Subcutaneous abdominal adipose tissue (tissue), 5 donors: Measurements from ENCODE around the gene PDXDC1.
"Not testable (repeated sequence)": the region's sequence is repeated elsewhere in the genome, so short reads cannot be mapped to it uniquely, and the experiment has no call there.

Experiments
- H3K27ac ChIP-seq: one replicate; pipeline ENCODE4 v1.7.0; 2013; ENCODE audit warnings: low read depth, mild to moderate bottlenecking, inconsistent platforms, low read length, moderate library complexity
- H3K27me3 ChIP-seq, 5 donors: one replicate each; pipeline ENCODE4 v1.7.0; 2013; ENCODE audit warnings: low read length in 5 of 5, inconsistent platforms in 1 of 5; ENCODE audit not compliant: control insufficient read depth in 5 of 5, insufficient read depth in 4 of 5
- H3K36me3 ChIP-seq, 5 donors: one replicate each; pipeline ENCODE4 v1.7.0; 2013; ENCODE audit warnings: low read length in 5 of 5; ENCODE audit not compliant: control insufficient read depth in 5 of 5, insufficient read depth in 5 of 5
- H3K4me1 ChIP-seq, 5 donors: one replicate each; pipeline ENCODE4 v1.7.0; 2013; ENCODE audit warnings: low read length in 5 of 5, mild to moderate bottlenecking in 3 of 5, moderate library complexity in 1 of 5; ENCODE audit not compliant: control insufficient read depth in 5 of 5, insufficient read depth in 5 of 5
- H3K4me3 ChIP-seq, 5 donors: one replicate each; pipeline ENCODE4 v1.7.0; 2013; ENCODE audit warnings: low read length in 5 of 5, low read depth in 1 of 5
- H3K9ac ChIP-seq, 5 donors: one replicate each; pipeline ENCODE4 v1.7.0; 2013; ENCODE audit warnings: low read length in 5 of 5, mild to moderate bottlenecking in 4 of 5, moderate library complexity in 3 of 5
- H3K9me3 ChIP-seq, 5 donors: one replicate each; pipeline ENCODE4 v1.7.0; 2013; ENCODE audit warnings: low read length in 5 of 5; ENCODE audit not compliant: control insufficient read depth in 5 of 5
- donor health status: healthy.
- donor health status: healthy.
- donor health status: healthy.
- donor health status: healthy.
- donor health status: healthy.

Gene PDXDC1

DNA sequence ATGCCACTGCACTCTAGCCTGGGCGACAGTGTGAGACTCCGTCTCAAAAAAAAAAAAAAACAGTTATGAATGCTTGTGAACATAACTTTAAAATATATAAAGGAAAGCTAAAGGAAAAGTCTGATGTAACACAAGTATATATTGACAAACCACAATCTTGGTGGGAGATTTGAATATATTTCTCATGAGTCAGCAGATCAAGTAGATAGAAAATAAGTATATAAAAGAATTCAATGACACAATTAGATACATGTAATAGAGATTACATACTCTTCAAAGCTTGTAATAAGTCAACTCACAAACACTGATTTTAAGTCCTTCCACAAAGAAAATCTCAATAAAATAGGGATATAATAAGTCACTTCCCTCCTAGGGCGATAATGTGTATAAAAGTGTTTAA is 40.8 kb downstream of the PDXDC1 start:
- peaks cover 4 to 34% (median 28%) of the 10 kb centered on the region in 5 donors for H3K4me1 ChIP-seq
- H3K36me3 ChIP-seq = peaks cover 5 to 28% (median 14%) of the 10 kb centered on the region in 5 donors
- H3K27me3 ChIP-seq, H3K4me3 ChIP-seq, H3K9ac ChIP-seq, H3K9me3 ChIP-seq: not testable (repeated sequence)
- peak overlapping the region; percentile 69 for H3K27ac ChIP-seq

- not testable (repeated sequence) for H3K27me3 ChIP-seq, H3K4me3 ChIP-seq, H3K9me3 ChIP-seq
- H3K9ac ChIP-seq = peak overlapping the region in 3 of 5 donors; percentile 19 to 28 (median 21)
- peaks cover 0 to 35% (median 18%) of the 10 kb centered on the region in 5 donors for H3K36me3 ChIP-seq
- peak overlapping the region; percentile 69 for H3K27ac ChIP-seq
- H3K4me1 ChIP-seq = peaks cover 4 to 34% (median 28%) of the 10 kb centered on the region in 5 donors
Observed at GRCh38 chr16:15016354-15016753, 41.5 kb downstream of the PDXDC1 start.

DNA sequence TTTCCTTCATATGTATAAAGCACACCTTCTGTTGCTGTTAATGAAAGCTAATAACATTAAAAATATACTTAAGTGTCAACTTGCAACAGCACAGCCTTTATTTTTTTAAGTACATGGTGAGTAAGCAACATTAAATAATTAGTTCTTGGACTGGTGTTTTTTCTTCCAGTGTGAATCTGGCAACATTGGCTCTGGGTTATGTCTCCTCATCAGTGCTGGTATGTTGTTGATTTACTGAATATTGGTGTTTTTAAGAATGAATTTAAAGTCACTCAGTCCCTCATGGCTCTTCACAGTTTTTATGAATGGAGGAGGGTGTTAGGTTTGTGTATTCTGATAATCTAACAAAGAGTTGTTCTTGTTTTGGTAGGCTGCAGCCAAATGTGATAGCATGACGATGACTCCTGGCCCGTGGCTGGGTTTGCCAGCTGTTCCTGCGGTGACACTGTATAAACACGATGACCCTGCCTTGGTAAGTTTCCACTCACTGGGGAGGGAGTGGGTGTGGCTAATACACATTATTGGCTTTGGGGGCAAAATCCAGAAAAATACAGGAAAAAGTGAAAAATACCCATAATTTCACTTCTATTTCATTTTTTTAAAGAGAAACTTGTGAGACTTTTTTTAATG is 42.2 kb downstream of the PDXDC1 start:
- Histone ChIP-seq H3K4me1 (peaks cover 4 to 34% (median 28%) of the 10 kb centered on the region in 5 donors), H3K27ac (peak overlapping the region; percentile 69), H3K36me3 (peaks cover 0 to 35% (median 21%) of the 10 kb centered on the region in 5 donors), H3K9ac (peak overlapping the region in 2 of 5 donors; percentile 19 to 21)
- H3K27me3 ChIP-seq, H3K9me3 ChIP-seq, H3K4me3 ChIP-seq: not testable (repeated sequence)

DNA sequence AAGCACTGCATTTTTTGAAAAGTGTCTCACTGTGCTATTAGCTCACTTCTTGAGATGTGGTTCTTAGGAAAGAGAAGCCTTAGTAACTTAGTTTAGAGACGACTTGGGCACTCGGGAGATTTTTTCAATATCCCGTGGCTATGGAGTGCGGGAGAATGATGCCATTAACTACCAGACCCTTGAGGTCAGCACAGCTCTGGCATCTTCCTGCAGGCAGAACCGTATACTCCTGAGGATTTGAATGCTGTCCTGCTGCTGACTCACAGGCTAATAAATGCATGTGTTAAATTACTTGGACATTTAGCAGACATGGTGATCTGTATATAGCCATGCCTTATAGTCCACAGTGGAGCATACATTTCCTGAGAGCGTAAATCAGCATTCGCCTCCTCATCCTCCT is 46.6 kb downstream of the PDXDC1 start:
- not testable (repeated sequence) for H3K27ac ChIP-seq, H3K9ac ChIP-seq, H3K4me3 ChIP-seq, H3K9me3 ChIP-seq, H3K27me3 ChIP-seq
- Histone ChIP-seq H3K36me3 (peaks cover 6 to 59% (median 32%) of the 10 kb centered on the region in 5 donors), H3K4me1 (peaks cover 1 to 20% (median 15%) of the 10 kb centered on the region in 5 donors)

DNA sequence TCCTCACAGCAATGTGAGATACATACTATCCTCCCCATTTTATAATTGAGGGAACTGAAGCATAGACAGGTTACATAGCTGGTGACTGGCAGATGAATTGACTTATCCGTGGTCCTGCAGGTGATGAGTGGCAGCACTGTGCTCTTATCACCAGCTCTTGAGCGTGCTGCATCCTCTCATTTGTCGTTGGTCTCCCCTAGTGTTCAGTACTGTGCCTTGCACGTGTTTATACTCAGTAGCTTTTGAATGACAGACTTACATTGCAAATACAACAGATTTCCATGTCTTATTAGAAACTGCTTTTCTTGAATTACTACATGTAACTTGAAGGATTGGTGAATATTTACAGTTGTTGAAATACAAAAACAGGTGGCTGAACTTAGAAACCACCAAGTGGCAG is 47.4 kb downstream of the PDXDC1 start:
- not testable (repeated sequence) for H3K4me3 ChIP-seq, H3K27ac ChIP-seq, H3K27me3 ChIP-seq, H3K9me3 ChIP-seq, H3K9ac ChIP-seq
- Histone ChIP-seq H3K4me1 (peaks cover 0 to 13% (median 7%) of the 10 kb centered on the region in 5 donors), H3K36me3 (peaks cover 6 to 60% (median 28%) of the 10 kb centered on the region in 5 donors)

- peaks cover 6 to 66% (median 32%) of the 10 kb centered on the region in 5 donors for H3K36me3 ChIP-seq
- H3K27ac ChIP-seq = not testable (repeated sequence)
Observed at GRCh38 chr16:15023381-15024077, 48.7 kb downstream of the PDXDC1 start.

GRCh38 chr16:15024858-15025199 is 50.0 kb downstream of the PDXDC1 start:
- H3K9ac ChIP-seq, H3K27ac ChIP-seq, H3K9me3 ChIP-seq, H3K4me3 ChIP-seq, H3K27me3 ChIP-seq: not testable (repeated sequence)
- Histone ChIP-seq H3K36me3 (peaks cover 6 to 67% (median 31%) of the 10 kb centered on the region in 5 donors), H3K4me1 (peaks cover 0 to 17% (median 9%) of the 10 kb centered on the region in 5 donors)

More at GRCh38 chr16:15023381-15024077, 48.7 kb downstream of the PDXDC1 start:
- H3K4me1 ChIP-seq = peaks cover 0 to 14% (median 9%) of the 10 kb centered on the region in 5 donors
- H3K9me3 ChIP-seq, H3K4me3 ChIP-seq, H3K9ac ChIP-seq, H3K27me3 ChIP-seq: not testable (repeated sequence)

- not testable (repeated sequence) for H3K9ac ChIP-seq, H3K4me3 ChIP-seq, H3K9me3 ChIP-seq, H3K27ac ChIP-seq, H3K27me3 ChIP-seq
- Histone ChIP-seq H3K36me3 (peaks cover 6 to 69% (median 31%) of the 10 kb centered on the region in 5 donors), H3K4me1 (peaks cover 0 to 17% (median 9%) of the 10 kb centered on the region in 5 donors)
Observed at GRCh38 chr16:15025234-15025951, 50.6 kb downstream of the PDXDC1 start.

- not testable (repeated sequence) for H3K4me3 ChIP-seq, H3K27me3 ChIP-seq, H3K27ac ChIP-seq, H3K9me3 ChIP-seq, H3K9ac ChIP-seq
- Histone ChIP-seq H3K36me3 (peaks cover 6 to 70% (median 41%) of the 10 kb centered on the region in 5 donors), H3K4me1 (peaks cover 1 to 23% (median 9%) of the 10 kb centered on the region in 5 donors)
Observed at GRCh38 chr16:15027051-15027450, 52.2 kb downstream of the PDXDC1 start.
